Activated CD4-positive, alpha-beta T cell treated with anti-CD3 and anti-CD28 coated beads for 4 hours (primary cell): ENCODE data around the gene FFAR1.
A peak's percentile ranks its signal among the peaks of the same experiment; 100 is the strongest.
"Not testable (repeated sequence)": the region's sequence is repeated elsewhere in the genome, so short reads cannot be mapped to it uniquely, and the experiment has no call there.

Source experiments
- DNase-seq, 2 donors: peaks; one replicate each; pipeline ENCODE4 v3.0.0-alpha.2; 2020

FFAR1 gene

GRCh38 chr19:35345671-35346111 lies 2.0 kb upstream of the FFAR1 start:
- no peak for DNase-seq

- DNase-seq: peak; percentile 72 to 75
Measured at GRCh38 chr19:35346193-35347052, 1.3 kb upstream of the FFAR1 start.

- DNase-seq: no peak
Measured at GRCh38 chr19:35347930-35348298, 212 bp downstream of the FFAR1 start.

- DNase-seq: no peak
Measured at GRCh38 chr19:35348911-35349611, 1.4 kb downstream of the FFAR1 start.

GRCh38 chr19:35349614-35350521 lies 2.2 kb downstream of the FFAR1 start:
- no peak for DNase-seq

- no peak for DNase-seq
Measured at GRCh38 chr19:35350591-35350990, 2.9 kb downstream of the FFAR1 start.

GRCh38 chr19:35351411-35352176 lies 3.9 kb downstream of the FFAR1 start:
- DNase-seq: no peak

GRCh38 chr19:35352177-35352447 lies 4.4 kb downstream of the FFAR1 start:
- DNase-seq: no peak

GRCh38 chr19:35352448-35353304 lies 5.0 kb downstream of the FFAR1 start:
- peak; percentile 70 to 71 for DNase-seq

- no peak for DNase-seq
Measured at GRCh38 chr19:35353635-35354034, 5.9 kb downstream of the FFAR1 start.

GRCh38 chr19:35354898-35355297 lies 7.2 kb downstream of the FFAR1 start:
- no peak for DNase-seq

GRCh38 chr19:35355791-35356460 lies 8.2 kb downstream of the FFAR1 start:
- no peak for DNase-seq

- DNase-seq: peak in 1 of 2 donors; percentile 20
Measured at GRCh38 chr19:35357867-35358573, 10.3 kb downstream of the FFAR1 start, which contains the start of gene FFAR3. Gene FFAR3, plus strand, starts transcription at chr19:35358460. Its CDS starts 431 bp downstream, at chr19:35358891.

GRCh38 chr19:35358834-35359233 lies 11.1 kb downstream of the FFAR1 start:
- not testable (repeated sequence) for DNase-seq

- DNase-seq: not testable (repeated sequence)
Measured at GRCh38 chr19:35359395-35359794, 11.7 kb downstream of the FFAR1 start.

- not testable (repeated sequence) for DNase-seq
Measured at GRCh38 chr19:35360081-35360480, 12.4 kb downstream of the FFAR1 start.

- DNase-seq: no peak
Measured at GRCh38 chr19:35360880-35361420, 13.2 kb downstream of the FFAR1 start.

- DNase-seq: no peak
Measured at GRCh38 chr19:35362261-35363000, 14.7 kb downstream of the FFAR1 start.

GRCh38 chr19:35363001-35363590 lies 15.4 kb downstream of the FFAR1 start:
- DNase-seq: no peak
